NCI-H526 (cell line): ENCODE data around the gene SLC35E1.

Source experiments
- DNase-seq, 2 experiments: peaks; one replicate each; lab custom pipeline; 2025; lab: John Stamatoyannopoulos, UW

Gene SLC35E1

GRCh38 chr19:16572332-16573211, at the start of gene SLC35E1:
Gene SLC35E1 (minus strand): TSS chr19:16572415. CDS start chr19:16572364, 51 bp downstream.
- peak; percentile 91 to 94 for DNase-seq

DNA sequence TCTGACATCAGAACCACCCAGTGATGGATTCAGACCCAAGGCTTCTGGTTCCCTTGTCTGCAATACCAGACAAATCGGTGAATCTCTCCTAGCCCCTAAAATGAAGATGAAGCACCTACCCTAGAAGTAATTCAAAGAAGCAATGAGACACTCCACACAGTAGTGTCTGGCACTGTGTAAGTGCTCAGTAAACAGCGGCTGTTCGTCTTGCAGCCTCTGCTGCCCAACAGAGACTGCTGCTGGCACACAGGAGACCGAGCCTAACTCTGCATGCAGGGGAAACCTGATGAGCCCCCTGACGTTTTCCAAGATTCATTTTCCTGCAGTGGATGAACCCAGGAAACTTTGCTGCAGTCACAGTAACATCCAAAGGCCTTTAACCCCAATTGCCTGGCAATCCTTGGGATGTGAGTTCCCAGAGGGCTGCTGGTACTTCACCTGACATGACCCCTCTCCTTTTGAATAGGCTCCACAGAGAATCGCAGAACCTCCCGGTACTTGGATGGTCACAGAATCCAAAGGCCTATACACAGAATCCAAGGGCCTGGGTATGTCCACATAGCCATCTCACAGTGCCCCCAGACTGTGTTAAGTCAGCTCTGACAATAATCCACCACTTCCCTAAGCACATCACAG, 49.1 kb upstream of the SLC35E1 start:
- no peak for DNase-seq

DNA sequence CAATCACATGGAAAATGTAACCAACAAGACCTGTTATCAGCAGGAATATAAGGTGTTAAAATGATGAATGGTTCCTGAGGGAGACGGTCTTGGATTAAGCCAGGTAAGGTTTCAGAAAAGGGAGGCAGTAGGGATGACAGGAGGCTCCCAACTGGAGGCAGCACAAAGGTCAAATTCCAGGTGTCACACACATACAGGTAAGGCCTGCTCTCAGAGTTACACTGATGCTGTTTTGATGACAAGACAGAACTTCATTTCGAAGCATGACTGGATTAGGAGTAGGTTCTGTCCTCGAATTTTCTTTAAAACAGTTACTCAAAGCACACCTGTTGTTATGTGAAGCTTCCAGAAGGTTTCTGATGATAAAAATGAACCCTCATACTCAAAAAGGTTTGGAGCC, 48.4 kb upstream of the SLC35E1 start:
- DNase-seq = no peak

DNA sequence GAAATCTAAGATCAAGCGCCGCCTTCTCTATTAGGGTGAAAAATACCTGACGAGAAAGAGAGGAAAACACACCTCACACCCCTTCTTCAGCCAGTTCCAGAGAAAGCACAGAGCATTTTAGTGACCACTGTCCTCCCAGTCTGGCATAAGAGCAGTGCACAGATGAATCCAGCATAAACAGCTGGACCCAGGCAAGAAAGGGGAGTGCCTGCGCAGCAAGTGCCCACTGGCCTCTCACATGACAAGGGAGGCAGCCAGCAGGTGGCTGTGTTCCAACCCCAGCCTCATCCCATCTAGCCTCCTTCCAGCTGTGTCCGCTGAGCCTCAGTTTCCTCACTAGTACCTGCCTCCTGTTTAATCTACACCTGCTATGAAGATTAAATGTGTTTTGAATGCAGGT, 47.8 kb upstream of the SLC35E1 start:
- DNase-seq = no peak

DNA sequence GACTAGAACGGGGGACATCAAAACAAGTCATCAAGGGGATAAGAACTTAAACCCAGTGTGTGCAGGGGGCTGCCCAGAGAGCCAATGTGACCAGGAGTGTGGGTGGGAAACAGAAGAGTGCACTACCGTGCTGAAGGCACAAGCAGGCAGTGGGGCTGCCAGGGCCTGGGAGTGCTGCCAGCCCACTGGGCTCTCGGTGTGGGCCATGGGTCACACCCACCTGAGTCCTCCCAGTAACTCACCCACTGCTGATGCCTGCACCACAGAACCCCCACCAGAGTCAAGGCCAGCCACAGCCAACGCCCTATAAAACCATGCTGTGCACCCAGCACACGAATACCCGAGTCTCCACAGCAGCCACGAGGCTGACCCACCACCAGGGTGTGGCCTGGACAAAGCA, 47.2 kb upstream of the SLC35E1 start:
- DNase-seq = no peak

DNA sequence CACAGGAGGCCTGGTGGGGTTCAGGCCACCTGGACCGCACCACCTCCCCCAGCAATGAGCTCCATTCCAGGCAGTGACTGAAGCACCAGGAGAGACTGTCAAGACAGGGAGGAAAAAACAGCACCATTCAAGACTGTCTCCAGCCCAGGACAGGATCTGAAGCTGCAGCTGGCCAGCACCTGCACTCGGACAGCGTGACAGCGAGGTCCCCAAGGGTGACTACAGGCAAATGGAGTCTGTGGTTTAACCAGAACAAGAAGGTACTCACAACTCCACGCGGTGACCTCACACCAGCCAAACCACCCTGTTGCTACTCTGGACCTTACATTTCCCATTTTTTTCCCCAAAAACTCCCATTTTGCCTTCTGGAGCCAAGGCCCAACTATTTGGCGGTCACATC, 46.0 kb upstream of the SLC35E1 start:
- DNase-seq = no peak

GRCh38 chr19:16615808-16616207, 43.6 kb upstream of the SLC35E1 start:
- DNase-seq = no peak

GRCh38 chr19:16614941-16615340, 42.7 kb upstream of the SLC35E1 start:
- DNase-seq = no peak

DNA sequence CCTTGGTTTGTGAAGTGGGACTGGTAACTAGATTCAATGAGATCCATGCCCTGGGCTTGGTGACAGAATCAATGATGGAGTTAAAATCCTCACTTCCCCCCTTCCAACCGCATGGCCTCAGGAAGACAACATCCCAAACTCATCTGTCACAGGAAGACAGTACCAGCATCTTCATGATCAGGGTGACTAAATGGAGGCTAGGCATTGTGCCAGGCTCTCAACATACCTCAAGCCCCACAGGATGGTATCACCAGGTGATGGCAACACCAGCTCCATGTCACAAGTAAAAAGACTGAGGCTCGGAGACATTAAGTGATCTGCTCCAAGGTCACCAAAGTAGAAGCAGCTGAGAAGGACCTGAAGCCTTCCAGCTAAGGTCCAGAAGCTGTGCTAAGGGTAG, 41.6 kb upstream of the SLC35E1 start:
- no peak for DNase-seq

- no peak for DNase-seq
These were observed 40.4 kb upstream of the SLC35E1 start for GRCh38 chr19:16612636-16613035.

GRCh38 chr19:16611121-16611520, 38.9 kb upstream of the SLC35E1 start:
- no peak for DNase-seq

DNA sequence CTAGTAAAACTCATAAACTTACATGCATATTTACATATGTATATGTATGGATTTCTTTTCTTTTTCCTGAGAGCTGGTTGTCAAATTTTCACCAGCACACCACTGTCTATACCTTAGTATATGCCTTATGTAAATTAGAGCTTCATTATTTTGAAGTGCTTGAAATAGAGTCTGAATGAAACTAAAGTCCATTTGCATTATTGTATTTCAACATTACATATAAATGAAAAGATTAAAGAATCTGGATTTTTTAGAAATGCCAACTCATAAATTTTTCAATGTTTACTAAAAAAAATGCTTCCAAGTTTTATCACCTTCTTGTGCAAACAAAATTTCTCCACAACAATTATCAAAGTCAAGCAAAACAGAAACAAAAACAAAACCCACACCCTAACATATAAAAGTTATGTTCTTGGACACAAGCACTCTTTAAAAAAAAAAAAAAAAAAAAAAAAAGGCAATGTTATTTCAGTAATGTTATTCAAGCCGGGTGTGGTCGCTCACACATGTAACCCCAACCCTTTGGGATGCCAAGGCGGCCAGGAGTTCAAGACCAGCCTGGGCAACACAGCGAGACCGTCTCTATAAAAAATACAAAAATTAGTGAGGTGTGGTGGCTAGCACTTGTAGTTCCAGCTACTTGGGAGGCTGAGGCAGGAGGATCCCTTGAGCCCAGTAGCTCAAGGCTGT, 37.4 kb upstream of the SLC35E1 start:
- DNase-seq = no peak

DNA sequence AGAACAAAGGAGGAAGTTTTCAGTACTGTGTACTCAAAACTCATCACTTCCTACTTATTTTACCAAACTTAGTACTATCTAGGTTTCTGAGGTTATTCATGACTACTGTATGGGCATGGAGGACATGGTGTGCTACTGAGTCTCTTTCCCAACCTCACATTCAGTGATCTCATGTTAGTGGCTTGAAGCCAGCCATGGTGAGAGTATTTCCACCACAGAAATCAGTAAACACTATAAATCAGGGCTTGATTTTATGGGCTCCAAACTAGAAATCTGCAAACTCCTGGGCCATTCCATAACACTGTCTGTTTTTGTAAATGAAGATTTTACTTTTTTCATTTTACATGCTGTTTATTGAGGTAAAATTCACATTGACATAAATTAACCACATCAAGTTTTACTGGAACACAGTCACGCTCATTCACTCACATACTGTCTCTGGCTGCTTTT, 36.1 kb upstream of the SLC35E1 start:
- DNase-seq = no peak

- DNase-seq = no peak
These were observed 35.6 kb upstream of the SLC35E1 start for GRCh38 chr19:16607819-16608218.

DNA sequence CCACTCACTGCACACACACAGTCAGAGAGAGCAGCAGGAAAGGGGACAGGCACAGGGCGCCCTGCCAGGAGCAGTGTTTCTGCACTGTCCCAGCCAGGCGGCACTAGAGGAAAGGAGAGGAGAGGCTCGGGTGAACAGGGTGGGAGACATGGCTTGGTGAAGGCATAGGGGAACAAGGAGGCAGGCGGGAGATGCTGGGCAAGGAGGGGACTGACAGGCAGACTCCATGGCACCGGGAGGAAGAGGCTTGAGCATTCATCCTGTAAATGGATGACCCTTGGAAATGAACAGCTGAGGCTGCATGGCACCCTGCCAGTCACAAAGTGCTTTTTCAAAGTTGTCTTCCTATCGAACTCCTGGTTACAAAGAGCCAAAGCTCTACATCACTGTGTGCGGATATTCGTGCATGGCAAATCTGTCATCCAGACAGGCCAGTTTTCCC, 33.4 kb upstream of the SLC35E1 start:
- no peak for DNase-seq

- DNase-seq = no peak
These were observed 32.9 kb upstream of the SLC35E1 start for GRCh38 chr19:16605115-16605514.

DNA sequence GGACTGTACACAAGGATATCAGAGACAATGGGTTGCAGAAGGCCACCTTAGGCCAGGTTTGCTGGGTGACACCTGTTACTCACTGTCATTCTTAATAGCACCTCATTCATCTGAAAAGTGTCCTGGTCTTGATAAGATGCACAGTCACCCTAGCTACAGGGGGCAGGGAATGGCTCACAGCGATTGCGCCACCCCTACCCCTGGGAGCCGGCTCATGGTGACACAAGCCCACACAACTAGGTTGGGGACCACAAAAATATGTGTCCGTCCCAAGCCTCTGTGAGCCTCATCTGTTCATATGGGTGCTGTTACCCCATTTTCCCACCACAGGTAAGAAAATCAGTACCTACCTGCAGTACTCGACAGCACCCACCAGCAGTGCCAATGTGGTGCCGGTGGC, 32.4 kb upstream of the SLC35E1 start:
- DNase-seq = no peak

- DNase-seq = no peak
These were observed 30.9 kb upstream of the SLC35E1 start for GRCh38 chr19:16603090-16603489.

DNA sequence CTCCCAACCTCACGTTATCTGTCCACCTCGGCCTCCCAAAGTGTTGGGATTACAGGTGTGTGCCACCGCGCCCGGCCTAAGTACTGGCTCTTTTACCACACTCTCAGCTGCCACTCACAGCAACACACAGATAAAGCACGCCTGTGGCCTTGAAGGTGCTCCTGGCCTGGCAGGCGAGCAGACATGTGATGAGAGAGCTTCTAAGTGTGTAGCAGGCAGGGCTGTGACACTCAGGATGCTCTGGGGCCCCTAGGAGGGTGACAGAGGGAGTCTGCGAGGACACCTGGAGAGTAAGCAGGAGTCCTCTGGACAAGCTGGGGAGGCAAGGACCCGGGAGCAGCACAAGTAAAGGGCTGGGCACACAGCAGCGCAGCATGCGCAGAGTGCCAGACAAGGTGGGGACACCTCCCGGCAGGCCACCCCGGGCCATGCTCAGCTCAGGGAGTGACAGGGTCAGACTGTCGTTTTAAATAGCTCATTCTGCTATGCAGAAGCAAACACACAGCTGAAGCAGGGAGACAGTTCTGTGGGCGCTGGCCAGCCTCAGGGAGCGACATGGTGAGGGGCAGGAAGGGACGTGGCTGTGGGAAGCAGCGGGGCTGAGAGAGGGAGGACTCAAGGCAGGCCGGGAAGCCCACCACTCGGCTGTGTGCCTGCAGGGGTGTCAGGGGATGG, 29.3 kb upstream of the SLC35E1 start:
- DNase-seq = no peak

GRCh38 chr19:16600824-16601223, 28.6 kb upstream of the SLC35E1 start:
- DNase-seq = no peak

DNA sequence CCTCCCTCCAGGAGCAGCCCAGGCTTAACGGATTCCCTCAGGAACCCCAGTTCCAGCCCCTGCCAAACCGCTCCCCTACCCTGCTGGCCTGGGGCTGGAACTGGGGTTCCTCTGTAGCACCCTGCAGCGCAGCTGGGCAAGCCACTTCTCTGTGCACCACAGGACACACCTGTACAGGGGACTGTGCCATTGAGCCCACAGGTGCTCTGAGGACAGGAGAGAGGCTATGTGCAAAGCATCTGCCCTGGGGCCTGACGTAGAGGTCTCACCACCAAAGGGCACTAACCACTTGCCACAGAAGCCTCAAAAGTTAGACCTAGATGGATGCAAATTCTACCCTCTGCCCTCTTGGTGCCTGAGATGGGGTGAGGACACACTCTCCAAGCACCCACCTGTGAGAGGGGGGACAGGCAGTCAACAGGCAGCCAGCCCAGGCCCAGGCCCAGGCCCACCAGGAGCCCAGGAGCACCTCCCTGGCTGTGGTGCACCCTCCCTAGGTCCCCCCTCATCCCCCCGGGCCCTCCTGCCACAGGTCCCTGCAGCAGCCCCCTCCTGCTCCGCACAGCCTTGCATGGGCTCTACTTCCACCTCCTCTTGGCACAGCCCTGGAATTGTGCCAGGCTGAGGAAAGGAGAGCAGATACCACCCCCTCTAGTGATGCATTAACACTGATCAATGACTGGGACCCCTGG, 27.6 kb upstream of the SLC35E1 start:
- DNase-seq = no peak

GRCh38 chr19:16598848-16599247, 26.6 kb upstream of the SLC35E1 start:
- DNase-seq = no peak
